Measurements from ENCODE around the gene CLC. TPM values are rescaled to one million over a fixed set of nuclear protein-coding genes. Genes with fewer than 3 reads are reported as not detected.

The CLC gene
- total RNA-seq, 2 experiments from 2014 or later, result not detected

DNA sequence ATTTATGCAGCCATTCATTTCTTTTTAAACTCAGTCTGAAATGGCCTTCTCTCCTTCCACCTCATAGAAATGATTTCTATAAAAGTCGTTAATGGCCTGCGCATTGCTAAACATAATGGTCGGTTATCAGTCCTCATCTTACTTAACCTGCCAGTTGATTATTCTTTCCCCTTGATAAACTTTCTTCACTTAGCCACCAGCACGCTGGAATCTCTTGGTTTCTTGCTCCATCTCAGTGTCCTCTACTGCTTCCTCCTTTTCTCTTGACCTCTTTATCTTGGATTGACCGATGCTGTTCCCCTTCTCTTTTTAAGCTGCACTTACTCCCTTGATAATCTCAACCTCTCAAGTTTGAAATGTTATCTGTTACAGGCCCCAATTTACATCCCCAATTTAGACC lies 12.2 kb upstream of the CLC start:
- Mint-ChIP-seq H3K9me3 (ENCODE audit: insufficient read depth) (no peaks in the 10 kb centered on the region), H3K4me1 (ENCODE audit: low read depth) (no peaks in the 10 kb centered on the region), H3K27me3 (ENCODE audit: low read depth) (peaks cover 32% of the 10 kb centered on the region), H3K36me3 (ENCODE audit: low read depth) (no peaks in the 10 kb centered on the region), H3K4me3 (no peak overlapping the region), H3K27ac (no peak overlapping the region)
- no peak for DNase-seq
- ATAC-seq, result no peak
- POLR2A ChIA-PET, result no interaction called here
- CTCF ChIA-PET, result no interaction called here

DNA sequence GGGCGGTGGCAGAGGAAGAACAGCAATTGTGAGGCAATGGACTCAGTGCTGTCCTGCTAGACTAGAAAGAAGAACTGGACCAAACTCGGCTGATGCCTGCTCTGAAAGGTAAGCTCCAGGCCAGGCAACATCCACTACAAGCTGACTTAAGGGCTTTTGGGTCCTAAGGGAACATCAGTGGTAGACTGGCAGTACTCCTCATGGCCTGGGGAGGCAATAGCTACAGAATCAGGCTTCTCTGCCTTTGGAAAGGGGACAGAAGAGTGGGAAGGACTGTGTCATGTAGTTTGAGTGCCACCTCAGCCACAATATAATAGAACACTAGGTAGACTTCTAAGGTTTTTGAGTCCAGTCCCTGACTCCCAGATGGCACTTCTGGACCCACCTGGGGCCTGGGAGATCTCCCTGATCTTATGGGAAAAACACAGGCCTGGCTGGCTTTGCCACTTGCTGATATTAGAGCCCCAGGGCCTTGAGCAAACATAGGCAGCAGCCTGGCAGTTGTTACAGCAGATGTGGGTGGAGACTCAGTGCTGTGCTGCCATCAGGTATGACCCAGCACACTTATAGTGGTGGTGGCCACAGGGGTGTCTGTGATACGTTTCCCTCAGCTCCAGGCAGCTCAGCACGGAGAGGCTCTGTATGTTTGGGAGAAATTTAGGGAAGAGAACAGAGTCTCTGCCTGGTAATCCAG lies 9.2 kb upstream of the CLC start:
- Mint-ChIP-seq H3K9me3 (ENCODE audit: insufficient read depth) (no peaks in the 10 kb centered on the region), H3K4me1 (ENCODE audit: low read depth) (no peaks in the 10 kb centered on the region), H3K4me3 (no peak overlapping the region), H3K36me3 (ENCODE audit: low read depth) (no peaks in the 10 kb centered on the region), H3K27ac (no peak overlapping the region), H3K27me3 (ENCODE audit: low read depth) (peaks cover 34% of the 10 kb centered on the region)
- ATAC-seq (no peak), DNase-seq (no peak)
- CTCF ChIA-PET, result no interaction called here
- POLR2A ChIA-PET, result no interaction called here

DNA sequence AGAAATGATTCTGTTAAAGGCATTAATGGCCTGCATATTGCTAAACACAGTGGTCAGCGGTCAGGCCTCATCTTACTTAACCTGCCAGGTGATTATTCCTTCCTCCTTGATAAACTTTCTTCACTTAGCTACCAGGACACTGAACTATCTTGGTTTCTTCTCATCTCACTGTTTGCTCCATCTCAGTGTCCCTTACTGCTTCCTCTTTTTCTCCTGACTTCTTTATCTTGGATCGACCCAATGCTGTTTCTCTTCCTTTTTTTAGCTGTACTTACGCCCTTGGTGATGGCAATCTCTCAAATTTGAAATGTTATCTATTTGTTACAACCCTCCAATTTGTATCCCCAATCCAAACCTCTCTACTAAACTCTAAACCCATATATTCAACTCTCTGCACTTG lies 7.8 kb upstream of the CLC start:
- H3K27me3 Mint-ChIP-seq (ENCODE audit: low read depth), result peaks cover 40% of the 10 kb centered on the region
- no peak for DNase-seq
- no peak for ATAC-seq
- H3K9me3 Mint-ChIP-seq (ENCODE audit: insufficient read depth), result no peaks in the 10 kb centered on the region
- CTCF ChIA-PET, result no interaction called here
- H3K4me3 Mint-ChIP-seq, result no peak overlapping the region
- POLR2A ChIA-PET, result no interaction called here
- no peak overlapping the region for H3K27ac Mint-ChIP-seq
- no peaks in the 10 kb centered on the region for H3K36me3 Mint-ChIP-seq (ENCODE audit: low read depth)
- no peaks in the 10 kb centered on the region for H3K4me1 Mint-ChIP-seq (ENCODE audit: low read depth)

DNA sequence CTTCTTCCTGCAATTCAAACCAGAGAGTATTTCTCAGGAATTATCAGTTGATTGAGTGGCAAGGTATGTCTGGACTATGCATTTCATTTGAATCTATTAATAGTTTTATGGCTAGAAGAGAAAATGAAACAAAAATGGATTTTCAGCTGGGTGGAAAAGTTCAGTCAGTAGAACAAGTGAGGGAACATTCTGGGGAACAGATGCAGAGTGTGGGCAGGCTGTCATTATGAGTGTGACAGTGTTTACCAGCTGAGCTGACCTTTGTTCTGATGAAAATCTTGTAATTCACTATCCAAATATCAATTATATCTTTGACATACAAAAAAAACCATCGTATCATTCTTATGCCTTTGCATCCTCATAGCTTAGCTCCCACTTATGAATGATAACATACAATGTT lies 2.6 kb upstream of the CLC start:
- Mint-ChIP-seq H3K36me3 (ENCODE audit: low read depth) (no peaks in the 10 kb centered on the region), H3K9me3 (ENCODE audit: insufficient read depth) (no peaks in the 10 kb centered on the region), H3K4me3 (no peak overlapping the region), H3K27ac (no peak overlapping the region), H3K27me3 (ENCODE audit: low read depth) (peaks cover 21% of the 10 kb centered on the region), H3K4me1 (ENCODE audit: low read depth) (peaks cover 7% of the 10 kb centered on the region)
- CTCF ChIA-PET, result interaction anchor here (0.7 kb wide), 1 partner anchor 24 kb away, joined by 3 read pairs; no protein-coding TSS in a partner anchor
- POLR2A ChIA-PET, result no interaction called here
- ATAC-seq, result no peak
- no peak for DNase-seq

DNA sequence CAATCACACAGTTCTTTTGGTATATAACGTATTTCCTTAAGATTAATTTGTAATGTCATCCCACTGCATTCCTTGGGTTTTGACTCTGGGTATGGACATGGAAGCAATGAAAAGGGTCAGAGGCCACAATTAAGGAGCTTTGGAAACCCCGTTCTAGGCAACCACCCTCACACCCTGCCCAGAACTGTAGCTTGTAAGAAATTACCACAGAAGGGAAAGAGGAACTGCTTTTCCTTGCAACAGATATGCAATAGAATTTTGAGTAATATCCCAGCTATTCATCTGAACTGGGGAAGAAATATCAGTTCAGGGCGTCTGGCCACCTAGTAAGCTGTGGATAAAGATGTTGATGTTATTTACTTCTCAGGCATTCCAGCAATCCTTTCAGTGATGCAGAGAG lies 985 bp upstream of the CLC start:
- H3K27me3 Mint-ChIP-seq (ENCODE audit: low read depth), result peaks cover 18% of the 10 kb centered on the region
- DNase-seq (no peak), ATAC-seq (no peak)
- no peaks in the 10 kb centered on the region for H3K9me3 Mint-ChIP-seq (ENCODE audit: insufficient read depth)
- CTCF ChIA-PET, result no interaction called here
- no peak overlapping the region for H3K27ac Mint-ChIP-seq
- H3K36me3 Mint-ChIP-seq (ENCODE audit: low read depth), result no peaks in the 10 kb centered on the region
- no peak overlapping the region for H3K4me3 Mint-ChIP-seq
- POLR2A ChIA-PET, result no interaction called here
- peaks cover 7% of the 10 kb centered on the region for H3K4me1 Mint-ChIP-seq (ENCODE audit: low read depth)

DNA sequence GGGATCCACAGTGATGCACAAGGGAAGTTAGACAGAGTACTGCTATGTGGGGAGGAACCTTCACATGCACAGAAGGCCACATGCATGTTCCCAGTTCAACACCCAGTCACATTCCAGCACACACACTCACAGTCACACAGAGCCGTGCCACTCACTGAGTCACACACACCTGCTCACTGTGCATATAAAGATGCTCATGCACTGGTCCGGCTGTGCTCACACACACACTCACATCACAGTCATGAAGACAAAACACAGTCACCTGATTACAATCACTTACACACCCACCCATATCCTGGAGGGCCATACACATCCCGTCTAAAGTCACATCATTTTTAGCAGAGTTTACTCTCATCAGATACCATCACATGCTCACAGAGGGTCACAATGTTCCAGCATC lies 478 bp downstream of the CLC start:
- ChIA-PET POLR2A (no interaction called here), CTCF (interaction anchor here (0.7 kb wide), 1 partner anchor 272 kb away, joined by 3 read pairs; no protein-coding TSS in a partner anchor)
- Mint-ChIP-seq H3K27ac (no peak overlapping the region), H3K4me3 (no peak overlapping the region), H3K36me3 (ENCODE audit: low read depth) (no peaks in the 10 kb centered on the region), H3K4me1 (ENCODE audit: low read depth) (peaks cover 7% of the 10 kb centered on the region), H3K9me3 (ENCODE audit: insufficient read depth) (no peaks in the 10 kb centered on the region), H3K27me3 (ENCODE audit: low read depth) (peaks cover 12% of the 10 kb centered on the region)
- DNase-seq (no peak), ATAC-seq (no peak)

DNA sequence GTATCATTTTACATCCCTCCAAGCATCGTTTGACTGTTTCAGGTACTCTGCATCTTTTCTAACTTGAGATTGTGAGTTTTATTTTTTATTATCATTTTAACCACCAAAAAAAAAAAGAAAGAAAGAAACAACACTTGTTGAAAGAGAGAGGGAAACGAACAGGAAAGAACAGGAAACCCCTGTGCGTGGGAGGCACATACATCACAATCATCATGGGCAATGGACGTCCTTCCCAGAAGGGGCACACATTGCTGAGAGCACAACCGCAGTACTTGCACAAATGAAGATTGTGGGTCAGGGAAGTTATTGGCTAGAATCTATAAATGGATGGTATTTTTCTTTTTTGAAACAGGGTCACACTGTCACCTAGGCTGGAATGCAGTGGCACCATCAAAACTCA lies 1.7 kb downstream of the CLC start:
- H3K9me3 Mint-ChIP-seq (ENCODE audit: insufficient read depth), result no peaks in the 10 kb centered on the region
- H3K27me3 Mint-ChIP-seq (ENCODE audit: low read depth), result peaks cover 6% of the 10 kb centered on the region
- ChIA-PET CTCF (no interaction called here), POLR2A (no interaction called here)
- DNase-seq, result no peak
- no peaks in the 10 kb centered on the region for H3K36me3 Mint-ChIP-seq (ENCODE audit: low read depth)
- H3K27ac Mint-ChIP-seq, result no peak overlapping the region
- no peak overlapping the region for H3K4me3 Mint-ChIP-seq
- ATAC-seq, result no peak
- peaks cover 7% of the 10 kb centered on the region for H3K4me1 Mint-ChIP-seq (ENCODE audit: low read depth)

DNA sequence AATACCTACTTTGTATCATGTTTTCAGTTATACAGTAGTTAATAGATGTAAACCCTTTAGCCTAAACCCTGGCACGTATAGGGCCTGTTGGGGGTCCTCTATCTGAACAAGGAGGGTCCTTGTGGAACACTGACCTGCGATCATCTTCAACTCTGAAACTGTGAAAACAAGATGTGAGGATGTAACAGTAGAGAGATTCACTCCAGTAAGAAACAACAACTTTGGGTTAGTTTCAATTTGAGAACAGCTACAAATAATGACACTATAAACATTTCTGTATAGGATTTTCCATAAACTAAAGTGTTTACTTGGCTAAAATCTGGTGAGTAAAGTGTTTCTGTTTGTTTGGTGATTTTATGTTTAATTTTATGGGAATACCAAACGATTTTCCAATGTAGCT lies 2.1 kb downstream of the CLC start:
- POLR2A ChIA-PET, result no interaction called here
- H3K27ac Mint-ChIP-seq, result no peak overlapping the region

DNA sequence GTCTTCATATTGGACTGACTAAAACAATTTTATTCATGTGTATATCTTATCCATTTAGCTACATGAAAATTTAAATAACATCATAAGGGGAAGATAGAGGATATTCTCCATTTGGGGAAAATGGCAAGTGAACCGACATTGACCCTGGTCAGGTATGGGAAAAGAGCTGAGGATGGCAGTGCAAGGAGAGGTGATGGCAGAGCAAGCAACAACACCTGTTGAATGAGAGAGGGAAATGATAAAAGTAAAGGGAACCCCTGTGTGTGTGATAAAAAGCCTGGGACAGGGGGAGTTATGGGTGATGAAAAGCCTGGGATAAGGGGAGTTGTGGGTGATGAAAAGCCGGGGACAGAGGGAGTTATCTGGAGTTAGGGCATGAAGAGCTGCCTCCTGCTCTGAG lies 4.0 kb downstream of the CLC start:
- no peaks in the 10 kb centered on the region for H3K9me3 Mint-ChIP-seq (ENCODE audit: insufficient read depth)
- H3K4me1 Mint-ChIP-seq (ENCODE audit: low read depth), result no peaks in the 10 kb centered on the region
- no peak overlapping the region for H3K4me3 Mint-ChIP-seq
- no peak for ATAC-seq
- no peak for DNase-seq
- peaks cover 9% of the 10 kb centered on the region for H3K27me3 Mint-ChIP-seq (ENCODE audit: low read depth)
- no peak overlapping the region for H3K27ac Mint-ChIP-seq
- H3K36me3 Mint-ChIP-seq (ENCODE audit: low read depth), result no peaks in the 10 kb centered on the region
- CTCF ChIA-PET, result no interaction called here
- POLR2A ChIA-PET, result no interaction called here

More for the DNA sequence above, 2.1 kb downstream of the CLC start:
- Mint-ChIP-seq H3K4me1 (ENCODE audit: low read depth) (peaks cover 7% of the 10 kb centered on the region), H3K36me3 (ENCODE audit: low read depth) (no peaks in the 10 kb centered on the region), H3K9me3 (ENCODE audit: insufficient read depth) (no peaks in the 10 kb centered on the region), H3K4me3 (no peak overlapping the region), H3K27me3 (ENCODE audit: low read depth) (peaks cover 5% of the 10 kb centered on the region)
- ATAC-seq (no peak), DNase-seq (no peak)
- CTCF ChIA-PET, result no interaction called here

DNA sequence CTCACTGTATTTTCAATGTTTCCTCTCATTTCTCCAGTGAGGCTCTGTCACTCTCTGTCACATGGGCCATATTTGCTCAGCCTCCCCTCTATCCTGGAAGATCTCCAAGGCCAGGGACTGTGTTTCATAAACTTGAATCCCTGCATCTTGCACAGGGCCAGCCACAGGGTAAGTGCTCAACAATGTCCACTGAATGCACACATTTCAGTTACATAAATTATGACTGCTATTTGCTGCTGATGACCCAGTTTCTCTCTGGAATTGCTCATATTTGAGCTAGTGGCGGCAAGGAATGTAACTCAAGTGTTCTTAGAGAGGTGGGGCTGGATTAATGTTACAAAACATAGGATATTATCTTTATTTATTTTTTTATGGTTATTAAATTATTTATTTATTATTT lies 6.1 kb downstream of the CLC start:
- ChIA-PET POLR2A (no interaction called here), CTCF (no interaction called here)
- Mint-ChIP-seq H3K4me1 (ENCODE audit: low read depth) (no peaks in the 10 kb centered on the region), H3K36me3 (ENCODE audit: low read depth) (no peaks in the 10 kb centered on the region), H3K27ac (no peak overlapping the region), H3K27me3 (ENCODE audit: low read depth) (peaks cover 9% of the 10 kb centered on the region), H3K9me3 (ENCODE audit: insufficient read depth) (no peaks in the 10 kb centered on the region), H3K4me3 (no peak overlapping the region)
- ATAC-seq, result no peak
- no peak for DNase-seq

DNA sequence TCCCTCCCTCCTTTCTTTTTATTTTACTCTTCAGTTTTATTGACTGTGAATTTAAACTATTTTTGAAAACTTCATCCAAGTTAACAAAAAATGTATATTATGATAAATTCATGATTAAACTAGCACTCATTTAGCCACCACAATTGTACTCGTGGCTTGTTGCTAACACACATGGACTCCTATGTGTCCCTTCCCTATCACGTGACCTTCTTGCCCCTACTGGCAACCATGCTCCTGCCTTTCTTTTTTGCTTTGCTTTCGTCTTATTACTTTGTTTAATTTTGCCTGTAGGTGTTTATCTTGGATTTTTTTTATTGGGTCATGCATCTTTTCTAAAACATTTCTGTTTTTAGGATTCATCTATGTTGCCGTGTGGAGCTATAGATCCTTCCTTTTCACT lies 8.2 kb downstream of the CLC start:
- no peak overlapping the region for H3K27ac Mint-ChIP-seq
- no peaks in the 10 kb centered on the region for H3K4me1 Mint-ChIP-seq (ENCODE audit: low read depth)
- H3K27me3 Mint-ChIP-seq (ENCODE audit: low read depth), result peaks cover 19% of the 10 kb centered on the region
- no peak overlapping the region for H3K4me3 Mint-ChIP-seq
- ChIA-PET POLR2A (no interaction called here), CTCF (no interaction called here)
- DNase-seq, result no peak
- no peaks in the 10 kb centered on the region for H3K9me3 Mint-ChIP-seq (ENCODE audit: insufficient read depth)
- no peak for ATAC-seq
- no peaks in the 10 kb centered on the region for H3K36me3 Mint-ChIP-seq (ENCODE audit: low read depth)

DNA sequence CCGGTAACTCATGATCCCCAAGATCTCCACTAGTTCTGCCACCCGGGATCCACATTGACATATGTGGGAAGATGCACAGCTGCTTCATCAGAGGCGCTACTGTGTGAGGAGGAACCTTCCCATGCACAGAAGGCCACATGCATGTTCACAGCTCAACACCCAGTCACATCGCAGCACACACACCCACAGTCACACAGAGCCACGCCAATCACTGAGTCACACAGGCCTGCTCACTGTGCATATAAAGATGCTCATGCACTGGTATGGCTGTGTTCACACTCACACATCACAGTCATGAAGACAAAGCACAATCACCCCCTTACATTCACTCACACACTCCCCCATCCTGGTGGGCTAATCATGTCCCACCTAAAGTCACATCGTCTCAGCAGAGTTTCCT lies 9.8 kb downstream of the CLC start:
- Mint-ChIP-seq H3K4me1 (ENCODE audit: low read depth) (no peaks in the 10 kb centered on the region), H3K27me3 (ENCODE audit: low read depth) (peaks cover 30% of the 10 kb centered on the region), H3K9me3 (ENCODE audit: insufficient read depth) (no peaks in the 10 kb centered on the region), H3K36me3 (ENCODE audit: low read depth) (no peaks in the 10 kb centered on the region), H3K4me3 (no peak overlapping the region), H3K27ac (no peak overlapping the region)
- CTCF ChIA-PET, result no interaction called here
- no peak for ATAC-seq
- no peak for DNase-seq
- POLR2A ChIA-PET, result no interaction called here

DNA sequence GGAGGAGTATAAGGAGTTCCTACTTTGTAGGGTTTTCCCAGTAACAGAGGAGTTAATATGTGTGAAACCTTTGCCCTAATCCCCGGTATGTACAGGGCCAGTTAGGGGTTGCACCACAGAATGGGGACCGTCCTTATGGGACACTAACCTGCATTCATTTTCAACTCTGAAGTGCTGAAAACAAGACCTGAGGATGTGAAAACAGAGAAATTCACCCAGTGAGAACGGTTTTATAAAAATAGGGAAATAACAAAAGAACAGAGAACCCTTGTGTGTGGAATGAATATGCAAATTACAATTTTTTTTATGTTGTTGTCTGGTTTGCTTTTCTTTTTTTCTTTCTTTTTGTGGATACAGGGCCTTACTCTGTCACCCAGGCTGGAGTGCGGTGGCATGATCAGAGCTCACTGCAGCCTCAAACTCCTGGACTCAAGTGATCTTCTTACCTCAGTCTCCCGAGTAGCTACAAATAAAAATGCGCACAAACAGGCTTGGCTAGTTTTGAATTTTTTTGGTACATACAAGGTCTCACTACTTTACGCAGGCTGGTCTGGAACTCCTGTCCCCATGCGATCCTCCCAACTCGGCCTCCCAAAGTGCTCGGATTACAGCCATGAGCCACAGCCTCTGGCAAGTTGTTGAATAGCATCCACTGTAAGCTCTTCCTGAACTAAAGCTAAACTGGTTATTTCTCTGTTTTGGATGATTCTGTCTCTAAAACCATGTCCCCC lies 10.6 kb downstream of the CLC start:
- Mint-ChIP-seq H3K4me1 (ENCODE audit: low read depth) (no peaks in the 10 kb centered on the region), H3K27me3 (ENCODE audit: low read depth) (peaks cover 37% of the 10 kb centered on the region), H3K4me3 (no peak overlapping the region), H3K27ac (no peak overlapping the region), H3K9me3 (ENCODE audit: insufficient read depth) (no peaks in the 10 kb centered on the region), H3K36me3 (ENCODE audit: low read depth) (no peaks in the 10 kb centered on the region)
- DNase-seq (no peak), ATAC-seq (no peak)
- POLR2A ChIA-PET, result no interaction called here
- CTCF ChIA-PET, result no interaction called here

All from activated CD8-positive, alpha-beta T cell treated with anti-CD3 and anti-CD28 coated beads, Interleukin-2, amount 10 ng/mL, durations not matched to agents 7 days and 5 days (primary cell).